OCI-LY7 (cell line): ENCODE data around the gene PPM1M. TPM values are rescaled to one million over a fixed set of nuclear protein-coding genes. Genes with fewer than 3 reads are reported as not detected.

ENCODE experiments used
- BruUV-seq: library from RNA; stranded (reverse); fragments of 400-500 nt; replicated peaks from 2 replicates; lab custom pipeline; 2021; lab: Mats Ljungman, UMichigan
- CTCF ChIA-PET: fragments of 300-600 bp; sonication (Branson Sonifier 250); formaldehyde crosslinking; loops from one replicate; lab custom pipeline; 2022; ENCODE audit warnings: antibody characterized with exemption; ENCODE audit not compliant: unreplicated experiment; lab: Charles Lee
- POLR2A ChIA-PET: fragments of 300-600 bp; sonication (Branson Sonifier 250); formaldehyde crosslinking; loops from one replicate; lab custom pipeline; 2022; ENCODE audit warnings: antibody characterized with exemption; lab: Charles Lee
- DNase-seq: peaks from one replicate; pipeline ENCODE4 v3.0.0-alpha.2; 2015; ENCODE audit warnings: low spot score
- H2AFZ ChIP-seq: fragments of 200-600 bp; sonication (generic), shearing (Covaris generic); 2 replicates; pipeline ENCODE4 v1.6.1; 2014; ENCODE audit warnings: mild to moderate bottlenecking, antibody characterized with exemption, low read length, moderate library complexity
- H3K27ac ChIP-seq: fragments of 200-600 bp; sonication (generic); 2 replicates; pipeline ENCODE4 v1.5.1; 2014; ENCODE audit warnings: mixed run types, low read depth, mild to moderate bottlenecking, moderate library complexity, low read length, inconsistent platforms; ENCODE audit not compliant: poor library complexity, severe bottlenecking
- H3K36me3 ChIP-seq: fragments of 200-600 bp; sonication (generic); 2 replicates; pipeline ENCODE4 v1.6.1; 2014; ENCODE audit warnings: mild to moderate bottlenecking, antibody characterized with exemption, low read length, moderate library complexity, mixed read lengths; ENCODE audit not compliant: insufficient read depth
- H3K4me1 ChIP-seq: fragments of 200-600 bp; sonication (generic); 2 replicates; pipeline ENCODE4 v1.5.1; 2014; ENCODE audit warnings: mild to moderate bottlenecking, low read length; ENCODE audit not compliant: insufficient read depth, poor library complexity, severe bottlenecking
- H3K4me2 ChIP-seq: fragments of 200-600 bp; sonication (generic); 2 replicates; pipeline ENCODE4 v1.6.1; 2014; ENCODE audit warnings: mild to moderate bottlenecking, low read length
- H3K4me3 ChIP-seq: fragments of 200-600 bp; sonication (generic); 2 replicates; pipeline ENCODE4 v1.5.1; 2014; ENCODE audit warnings: mild to moderate bottlenecking, low read depth, low read length; ENCODE audit not compliant: poor library complexity, severe bottlenecking
- H3K79me2 ChIP-seq: fragments of 200-600 bp; sonication (generic); 2 replicates; pipeline ENCODE4 v1.6.1; 2016; ENCODE audit warnings: low read depth, mild to moderate bottlenecking, low read length, moderate library complexity, mixed read lengths; ENCODE audit not compliant: insufficient read depth
- H3K9me2 ChIP-seq: fragments of 200-600 bp; sonication (generic); 2 replicates; pipeline ENCODE4 v1.6.1; 2016; ENCODE audit warnings: mild to moderate bottlenecking, low read length, mixed read lengths; ENCODE audit not compliant: insufficient read depth
- H3K9me3 ChIP-seq: fragments of 200-600 bp; sonication (generic); 2 replicates; pipeline ENCODE4 v1.6.1; 2014; ENCODE audit warnings: mild to moderate bottlenecking, mixed run types, low read length, mixed read lengths
- H4K20me1 ChIP-seq: fragments of 200-600 bp; sonication (generic); 2 replicates; pipeline ENCODE4 v1.6.1; 2014; ENCODE audit warnings: mild to moderate bottlenecking, antibody characterized with exemption, low read length, moderate library complexity, mixed read lengths; ENCODE audit not compliant: insufficient read depth
- EZH2phosphoT487 ChIP-seq: fragments of 200-600 bp; sonication (generic); IDR thresholded peaks from 2 replicates; pipeline ENCODE4 v1.6.1; 2018; ENCODE audit warnings: low read depth, borderline replicate concordance, mild to moderate bottlenecking, mixed run types, antibody characterized with exemption, low read length, moderate library complexity, mixed read lengths
- intact Hi-C: fragments of 100-400 bp; cut with micrococcal nuclease; formaldehyde crosslinking; loops from one replicate; pipeline ENCODE4 v1.10.0; 2022; ENCODE audit not compliant: unreplicated experiment
- total RNA-seq, 2 experiments: library from RNA; depleted of rRNA in 1 of 2; stranded (reverse); fragments of >200 nt in 1 of 2; shearing (Covaris generic) in 1 of 2; gene quantifications; 2 replicates each; pipeline ENCODE4 v1.2.3, GENCODE V29; 2014 to 2022
- TF ChIP-seq, protein P1 (sequence below): fragments of 200-600 bp; sonication (generic); conservative IDR thresholded peaks from 2 replicates; pipeline ENCODE4 v1.5.1; 2014; ENCODE audit warnings: mild to moderate bottlenecking, antibody characterized with exemption, low read length, moderate library complexity, mixed read lengths

The PPM1M gene
- total RNA-seq, 2 experiments from 2014 or later = 4.4 to 15.6 TPM

DNA sequence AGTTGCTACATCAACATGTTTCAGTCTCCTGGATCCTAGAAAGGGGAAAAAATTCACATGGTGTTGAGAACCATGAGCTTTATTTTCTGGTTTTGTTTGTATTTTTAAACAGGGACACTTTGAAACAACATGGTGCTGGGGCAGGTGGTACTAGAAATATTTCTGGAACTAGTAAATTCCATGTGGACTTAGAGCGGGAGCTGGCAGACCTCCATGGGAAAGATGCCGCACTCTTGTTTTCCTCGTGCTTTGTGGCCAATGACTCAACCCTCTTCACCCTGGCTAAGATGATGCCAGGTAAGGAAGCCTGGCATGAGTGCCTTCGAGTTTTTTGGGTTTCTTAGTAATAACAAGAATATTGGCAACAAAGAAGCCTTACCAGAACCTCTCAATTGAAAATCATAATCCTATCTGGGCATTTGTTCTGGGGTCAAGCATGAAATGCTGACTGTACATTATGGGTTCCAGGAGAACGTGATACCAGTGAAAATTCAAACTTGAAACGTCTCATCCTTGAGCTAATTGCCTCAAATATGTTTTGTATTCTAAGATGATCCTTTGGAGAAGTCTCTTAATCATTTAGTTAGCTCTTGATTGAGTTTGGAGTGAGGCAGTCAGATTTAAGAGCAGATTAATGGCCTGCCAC, 39.7 kb upstream of the PPM1M start:
- intact Hi-C loops = no loop called here
- Histone ChIP-seq H3K9me2 (no peaks in the 10 kb centered on the region), H3K4me1 (peaks cover 14% of the 10 kb centered on the region), H3K9me3 (no peaks in the 10 kb centered on the region), H2AFZ (no peak overlapping the region), H3K36me3 (peaks cover 97% of the 10 kb centered on the region), H3K4me3 (no peak overlapping the region), H3K4me2 (no peak overlapping the region), H3K79me2 (no peaks in the 10 kb centered on the region), H4K20me1 (no peaks in the 10 kb centered on the region), H3K27ac (no peak overlapping the region)
- ChIA-PET CTCF (no interaction called here), POLR2A (interaction anchor here (1.8 kb wide), 1 partner anchor 20 kb away, joined by 8 read pairs; the partner anchor contains the start of gene TLR9)
- no peak for DNase-seq
- TF ChIP-seq EZH2phosphoT487 = no peak
- TF ChIP-seq, protein P1, sequence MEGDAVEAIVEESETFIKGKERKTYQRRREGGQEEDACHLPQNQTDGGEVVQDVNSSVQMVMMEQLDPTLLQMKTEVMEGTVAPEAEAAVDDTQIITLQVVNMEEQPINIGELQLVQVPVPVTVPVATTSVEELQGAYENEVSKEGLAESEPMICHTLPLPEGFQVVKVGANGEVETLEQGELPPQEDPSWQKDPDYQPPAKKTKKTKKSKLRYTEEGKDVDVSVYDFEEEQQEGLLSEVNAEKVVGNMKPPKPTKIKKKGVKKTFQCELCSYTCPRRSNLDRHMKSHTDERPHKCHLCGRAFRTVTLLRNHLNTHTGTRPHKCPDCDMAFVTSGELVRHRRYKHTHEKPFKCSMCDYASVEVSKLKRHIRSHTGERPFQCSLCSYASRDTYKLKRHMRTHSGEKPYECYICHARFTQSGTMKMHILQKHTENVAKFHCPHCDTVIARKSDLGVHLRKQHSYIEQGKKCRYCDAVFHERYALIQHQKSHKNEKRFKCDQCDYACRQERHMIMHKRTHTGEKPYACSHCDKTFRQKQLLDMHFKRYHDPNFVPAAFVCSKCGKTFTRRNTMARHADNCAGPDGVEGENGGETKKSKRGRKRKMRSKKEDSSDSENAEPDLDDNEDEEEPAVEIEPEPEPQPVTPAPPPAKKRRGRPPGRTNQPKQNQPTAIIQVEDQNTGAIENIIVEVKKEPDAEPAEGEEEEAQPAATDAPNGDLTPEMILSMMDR = no peak
- no TSS peak for BruUV-seq

GRCh38 chr3:52208556-52208955, 37.0 kb upstream of the PPM1M start:
- H2AFZ ChIP-seq = no peak overlapping the region
- POLR2A ChIA-PET = interaction anchor here (0.9 to 2.5 kb wide), 3 partner anchors 11 to 17 kb away, joined by 3 to 8 read pairs (median 4); partner anchors contain the start of genes ALAS1 and TLR9
- H3K4me3 ChIP-seq = no peak overlapping the region
- DNase-seq = no peak
- no peaks in the 10 kb centered on the region for H4K20me1 ChIP-seq
- H3K27ac ChIP-seq = no peak overlapping the region
- H3K4me1 ChIP-seq = no peaks in the 10 kb centered on the region
- no peaks in the 10 kb centered on the region for H3K9me2 ChIP-seq
- CTCF ChIA-PET = no interaction called here
- H3K4me2 ChIP-seq = no peak overlapping the region
- TF ChIP-seq, protein P1 = no peak
- TF ChIP-seq EZH2phosphoT487 = no peak
- H3K36me3 ChIP-seq = peaks cover 97% of the 10 kb centered on the region
- no peaks in the 10 kb centered on the region for H3K9me3 ChIP-seq
- intact Hi-C loops = no loop called here
- no peaks in the 10 kb centered on the region for H3K79me2 ChIP-seq
- BruUV-seq = no TSS peak

- H4K20me1 ChIP-seq = no peaks in the 10 kb centered on the region
- no peak for TF ChIP-seq EZH2phosphoT487
- TF ChIP-seq, protein P1 = no peak
- H2AFZ ChIP-seq = no peak overlapping the region
- no peak overlapping the region for H3K4me2 ChIP-seq
- H3K4me1 ChIP-seq = no peaks in the 10 kb centered on the region
- BruUV-seq = no TSS peak
- POLR2A ChIA-PET = interaction anchor here (2.5 kb wide), 1 partner anchor 9 kb away, joined by 8 read pairs; no protein-coding TSS in a partner anchor
- no peaks in the 10 kb centered on the region for H3K79me2 ChIP-seq
- H3K9me2 ChIP-seq = no peaks in the 10 kb centered on the region
- no peaks in the 10 kb centered on the region for H3K9me3 ChIP-seq
- DNase-seq = no peak
- CTCF ChIA-PET = no interaction called here
- peaks cover 96% of the 10 kb centered on the region for H3K36me3 ChIP-seq
- intact Hi-C loops = no loop called here
- no peak overlapping the region for H3K4me3 ChIP-seq
- H3K27ac ChIP-seq = no peak overlapping the region
Measured at GRCh38 chr3:52210037-52210436, 35.5 kb upstream of the PPM1M start.
